Adipose tissue (tissue), 3 donors: Measurements from ENCODE around the gene ENGASE. TPM values are rescaled to one million over a fixed set of nuclear protein-coding genes. Genes with fewer than 3 reads are reported as not detected.
"Not testable (repeated sequence)": the region's sequence is repeated elsewhere in the genome, so short reads cannot be mapped to it uniquely, and the experiment has no call there.

Experiments
- H3K27ac ChIP-seq: one replicate; pipeline ENCODE4 v1.5.1; 2013; ENCODE audit warnings: low read depth, low read length
- WGBS, 3 donors: extraction: QIAGEN DNeasy Blood & Tissue Kit; methylation state at CpG; one replicate each; pipeline ENCODE4 v1.1.7; 2013; 5-methylcytosine and 5-hydroxymethylcytosine counted together
- polyA plus RNA-seq, 3 donors: library from polyadenylated mRNA; stranded (reverse); fragments of 200-250 nt; gene quantifications; one replicate each; pipeline ENCODE4 v1.2.3, GENCODE V29; 2013
- donor health status: healthy with polysubstance abuse.
- donor health status: Bipolar disorder and iron deficiency.
- donor health status: healthy.

ENGASE gene
- polyA plus RNA-seq, 3 donors, result 18.7 to 39.0 (median 33.7) TPM

- H3K27ac ChIP-seq, result no peak overlapping the region
- 88 to 90% (median 88%) methylated on average over 6 of the region's 6 CpGs for WGBS, 3 donors
Measured at GRCh38 chr17:79073706-79074088, 927 bp upstream of the ENGASE start.

DNA sequence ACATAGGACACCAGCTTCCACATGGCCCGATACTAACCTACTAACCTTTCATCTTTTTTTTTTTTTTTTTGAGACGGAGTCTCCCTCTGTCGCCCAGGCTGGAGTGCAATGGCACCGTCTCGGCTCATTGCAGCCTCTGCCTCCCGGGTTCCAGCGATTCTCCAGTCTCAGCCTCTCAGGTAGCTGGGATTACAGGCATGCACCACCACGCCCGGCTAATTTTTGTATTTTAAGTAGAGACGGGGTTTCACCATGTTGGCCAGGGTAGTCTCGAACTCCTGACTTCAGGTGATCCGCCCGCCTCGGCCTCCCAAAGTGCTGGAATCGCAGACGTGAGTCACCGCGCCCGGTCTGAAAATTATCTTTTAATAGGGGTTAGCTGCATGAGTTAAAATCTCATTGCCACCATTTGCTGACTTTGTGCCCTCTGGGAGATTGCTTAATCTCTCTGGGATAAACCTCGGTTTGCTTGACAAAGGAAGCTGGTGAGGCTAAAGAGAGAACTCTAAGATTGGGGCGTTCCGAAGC, 439 bp upstream of the ENGASE start:
- 61 to 77% (median 69%) methylated on average over 19 to 22 of the region's 22 CpGs for WGBS, 3 donors
- not testable (repeated sequence) for H3K27ac ChIP-seq

- 7 to 17% (median 11%) methylated on average over 6 of the region's 6 CpGs for WGBS, 3 donors
- no peak overlapping the region for H3K27ac ChIP-seq
Measured at GRCh38 chr17:79075446-79075750, 774 bp downstream of the ENGASE start.

- H3K27ac ChIP-seq, result no peak overlapping the region
- 82 to 87% (median 86%) methylated on average over 9 of the region's 9 CpGs for WGBS, 3 donors
Measured at GRCh38 chr17:79075861-79076406, 1.3 kb downstream of the ENGASE start.

DNA sequence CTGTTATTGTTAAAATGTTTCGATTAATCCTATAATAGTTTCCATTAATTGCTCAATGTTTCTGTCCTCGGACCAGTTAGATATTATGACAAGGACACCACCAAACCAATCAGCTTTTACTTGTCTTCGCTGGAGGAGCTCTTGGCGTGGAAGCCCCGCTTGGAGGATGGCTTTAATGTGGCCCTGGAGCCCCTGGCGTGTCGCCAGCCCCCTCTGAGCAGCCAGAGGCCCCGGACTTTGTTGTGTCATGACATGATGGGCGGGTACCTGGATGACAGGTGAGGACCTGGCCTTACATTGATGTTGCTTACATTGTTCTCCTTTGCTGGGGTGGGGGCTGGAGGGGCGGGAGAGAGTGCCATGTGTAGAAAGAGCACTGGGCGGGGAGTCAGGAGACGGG, 3.0 kb downstream of the ENGASE start:
- 86 to 90% (median 87%) methylated on average over 12 of the region's 12 CpGs for WGBS, 3 donors
- H3K27ac ChIP-seq, result no peak overlapping the region

DNA sequence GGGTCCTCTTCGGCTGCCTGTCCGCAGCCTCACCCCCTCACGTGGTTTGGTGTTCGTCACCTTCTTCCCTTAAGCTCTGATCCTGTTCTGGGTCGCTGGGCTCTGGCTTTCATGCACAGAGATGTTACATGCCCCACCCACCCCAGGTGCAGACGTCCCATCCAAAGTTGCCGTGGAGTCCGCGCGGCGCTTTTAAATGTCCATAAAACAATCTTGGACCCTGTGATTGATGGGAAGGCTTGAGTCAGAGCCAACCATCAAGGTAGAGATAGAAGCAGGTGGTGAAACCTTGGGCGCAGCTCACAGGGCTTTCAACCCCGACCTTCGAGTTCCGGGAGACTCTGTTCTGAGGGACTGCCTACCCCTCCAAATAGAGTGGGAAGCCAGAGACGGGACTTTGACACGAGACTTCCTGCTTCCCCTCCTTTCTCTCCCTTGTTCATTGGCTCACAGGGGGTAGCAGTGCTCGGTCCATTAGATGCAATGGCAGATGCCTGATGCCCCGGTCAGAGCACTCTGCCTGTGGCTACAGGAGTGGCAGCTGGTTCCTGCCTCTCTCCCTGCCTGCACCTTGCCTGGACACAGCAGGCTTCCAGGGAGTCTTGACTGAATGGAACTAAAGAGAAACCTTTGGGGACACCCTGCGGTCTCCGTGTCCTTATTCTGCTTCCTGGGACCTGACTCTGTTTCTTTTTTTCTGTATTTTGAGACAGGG, 4.0 kb downstream of the ENGASE start:
- H3K27ac ChIP-seq, result no peak overlapping the region
- 90 to 94% (median 91%) methylated on average over 21 of the region's 21 CpGs for WGBS, 3 donors

DNA sequence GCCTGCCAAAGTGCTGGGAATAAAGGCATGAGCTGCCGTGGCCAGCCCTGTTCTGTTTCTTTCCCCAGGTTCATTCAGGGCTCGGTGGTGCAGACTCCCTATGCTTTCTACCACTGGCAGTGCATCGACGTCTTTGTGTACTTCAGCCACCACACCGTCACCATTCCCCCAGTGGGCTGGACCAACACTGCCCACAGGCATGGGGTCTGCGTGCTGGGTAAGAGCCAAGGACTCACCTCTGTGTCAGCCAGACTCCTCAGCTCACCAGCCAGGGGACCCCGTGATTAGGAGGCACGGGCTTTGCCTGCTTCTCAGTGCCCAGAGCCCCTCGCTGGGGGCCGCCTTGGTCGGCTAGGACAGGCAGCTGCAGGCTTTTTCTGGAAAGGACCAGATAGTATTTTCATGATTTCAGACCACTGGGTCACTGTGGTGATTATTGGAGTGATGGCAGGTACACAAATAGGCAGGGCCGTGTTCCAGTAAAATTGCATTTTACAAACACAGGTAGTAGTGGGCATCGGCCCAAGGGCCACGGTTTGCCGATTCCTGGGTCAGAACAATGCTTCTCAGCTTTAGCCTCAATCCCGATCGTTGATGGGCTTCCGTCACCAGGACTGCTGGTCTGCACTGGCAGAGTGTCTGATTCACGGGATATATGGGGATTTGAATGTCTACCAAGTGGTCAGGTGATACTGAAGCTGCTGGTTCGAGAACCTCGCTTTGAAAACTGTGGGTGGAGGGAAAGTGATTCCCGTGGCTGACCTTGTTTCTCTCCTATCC, 5.0 kb downstream of the ENGASE start:
- WGBS, 3 donors, result 91 to 95% (median 93%) methylated on average over 22 of the region's 22 CpGs

GRCh38 chr17:79080349-79080748, 5.7 kb downstream of the ENGASE start:
- WGBS, 3 donors, result 86 to 91% (median 90%) methylated on average over 18 of the region's 18 CpGs
- no peak overlapping the region for H3K27ac ChIP-seq

More for the DNA sequence above, 5.0 kb downstream of the ENGASE start:
- no peak overlapping the region for H3K27ac ChIP-seq

- H3K27ac ChIP-seq, result no peak overlapping the region
- 93 to 97% (median 95%) methylated on average over 15 to 17 of the region's 17 CpGs for WGBS, 3 donors
Measured at GRCh38 chr17:79080761-79081290, 6.2 kb downstream of the ENGASE start.

- H3K27ac ChIP-seq, result no peak overlapping the region
- WGBS, 3 donors, result 62 to 74% (median 73%) methylated on average over 20 of the region's 20 CpGs
Measured at GRCh38 chr17:79081571-79082276, 7.1 kb downstream of the ENGASE start.

DNA sequence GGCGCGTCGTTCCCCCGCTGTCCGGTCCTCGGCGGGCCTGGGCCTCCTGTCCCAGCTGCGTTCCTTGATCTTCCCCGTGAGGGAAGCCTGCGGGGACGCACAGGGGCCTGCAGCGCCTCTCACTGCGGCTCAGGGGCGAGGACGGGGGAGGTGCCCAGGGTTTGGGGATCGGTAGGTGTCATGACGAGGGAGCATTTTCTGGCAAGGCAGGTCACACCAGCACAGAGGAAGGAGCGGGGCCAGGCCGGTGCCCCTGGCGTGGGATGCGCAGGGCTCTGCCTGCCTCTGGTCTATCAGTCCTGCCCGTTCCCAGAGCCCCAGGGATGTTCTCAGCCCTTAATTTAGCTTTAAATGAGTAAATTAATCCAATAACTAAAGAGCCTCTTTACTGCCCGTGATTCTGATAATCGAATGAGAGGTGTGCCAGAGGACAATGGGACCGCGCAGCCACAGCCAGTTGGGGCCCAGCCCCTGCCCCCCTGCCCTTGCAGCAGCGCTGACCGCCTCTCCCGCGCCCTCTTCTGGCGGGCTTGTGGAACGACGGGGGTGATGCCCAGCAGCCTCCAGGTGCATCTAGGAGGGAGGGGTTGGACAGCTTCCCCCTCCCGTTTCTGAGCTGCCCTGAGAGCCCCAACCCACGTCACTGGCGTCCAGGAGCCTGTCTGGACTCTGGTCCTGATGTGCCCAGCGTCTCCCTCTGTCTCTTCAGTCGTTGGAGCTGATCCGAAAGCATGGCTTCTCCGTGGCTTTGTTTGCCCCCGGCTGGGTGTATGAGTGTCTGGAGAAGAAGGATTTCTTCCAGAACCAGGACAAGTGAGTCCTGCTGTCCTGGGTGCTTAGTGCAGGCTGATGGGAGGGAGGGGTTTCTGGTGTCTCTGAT, 7.9 kb downstream of the ENGASE start:
- no peak overlapping the region for H3K27ac ChIP-seq
- WGBS, 3 donors, result 65 to 72% (median 72%) methylated on average over 38 to 41 of the region's 41 CpGs

- no peak overlapping the region for H3K27ac ChIP-seq
- WGBS, 3 donors, result 85 to 88% (median 86%) methylated on average over 28 of the region's 28 CpGs
Measured at GRCh38 chr17:79083191-79083971, 8.8 kb downstream of the ENGASE start.

GRCh38 chr17:79084291-79085153, 9.9 kb downstream of the ENGASE start:
- H3K27ac ChIP-seq, result no peak overlapping the region
- WGBS, 3 donors, result 90 to 96% (median 93%) methylated on average over 28 to 31 of the region's 31 CpGs

GRCh38 chr17:79085154-79085920, 10.7 kb downstream of the ENGASE start:
- no peak overlapping the region for H3K27ac ChIP-seq
- 87 to 93% (median 91%) methylated on average over 23 to 30 of the region's 30 CpGs for WGBS, 3 donors

GRCh38 chr17:79085921-79086551, 11.4 kb downstream of the ENGASE start:
- H3K27ac ChIP-seq, result no peak overlapping the region
- WGBS, 3 donors, result 91 to 93% (median 92%) methylated on average over 27 to 28 of the region's 28 CpGs
